Panc1 (cell line): ENCODE data around the gene SCD.

Source experiments
- CTCF ChIP-seq: fragments of 450-650 bp; IDR thresholded peaks from 2 replicates; pipeline ENCODE4 v1.5.1; 2017; ENCODE audit warnings: mild to moderate bottlenecking
- POLR2AphosphoS5 ChIP-seq: IDR thresholded peaks from 2 replicates; pipeline ENCODE4 v1.6.1; 2012; ENCODE audit warnings: mild to moderate bottlenecking, low read depth, low read length, moderate library complexity
- SIN3A ChIP-seq: IDR thresholded peaks from 2 replicates; pipeline ENCODE4 v1.6.1; 2012; ENCODE audit warnings: low read depth, mild to moderate bottlenecking, low read length, moderate library complexity, borderline replicate concordance; ENCODE audit not compliant: insufficient read depth
- TF ChIP-seq, protein P1 (sequence below), 2 experiments: IDR thresholded peaks; 2 replicates each; pipeline ENCODE4 v1.6.1; 2011 to 2012; ENCODE audit warnings: low read depth in 2 of 2, control low read depth in 1 of 2, low read length in 1 of 2, mild to moderate bottlenecking in 1 of 2, moderate library complexity in 1 of 2; ENCODE audit not compliant: insufficient read depth in 1 of 2

- TF ChIP-seq CTCF: no peak
- peak; percentile 78 for TF ChIP-seq POLR2AphosphoS5
- TF ChIP-seq, protein P1, sequence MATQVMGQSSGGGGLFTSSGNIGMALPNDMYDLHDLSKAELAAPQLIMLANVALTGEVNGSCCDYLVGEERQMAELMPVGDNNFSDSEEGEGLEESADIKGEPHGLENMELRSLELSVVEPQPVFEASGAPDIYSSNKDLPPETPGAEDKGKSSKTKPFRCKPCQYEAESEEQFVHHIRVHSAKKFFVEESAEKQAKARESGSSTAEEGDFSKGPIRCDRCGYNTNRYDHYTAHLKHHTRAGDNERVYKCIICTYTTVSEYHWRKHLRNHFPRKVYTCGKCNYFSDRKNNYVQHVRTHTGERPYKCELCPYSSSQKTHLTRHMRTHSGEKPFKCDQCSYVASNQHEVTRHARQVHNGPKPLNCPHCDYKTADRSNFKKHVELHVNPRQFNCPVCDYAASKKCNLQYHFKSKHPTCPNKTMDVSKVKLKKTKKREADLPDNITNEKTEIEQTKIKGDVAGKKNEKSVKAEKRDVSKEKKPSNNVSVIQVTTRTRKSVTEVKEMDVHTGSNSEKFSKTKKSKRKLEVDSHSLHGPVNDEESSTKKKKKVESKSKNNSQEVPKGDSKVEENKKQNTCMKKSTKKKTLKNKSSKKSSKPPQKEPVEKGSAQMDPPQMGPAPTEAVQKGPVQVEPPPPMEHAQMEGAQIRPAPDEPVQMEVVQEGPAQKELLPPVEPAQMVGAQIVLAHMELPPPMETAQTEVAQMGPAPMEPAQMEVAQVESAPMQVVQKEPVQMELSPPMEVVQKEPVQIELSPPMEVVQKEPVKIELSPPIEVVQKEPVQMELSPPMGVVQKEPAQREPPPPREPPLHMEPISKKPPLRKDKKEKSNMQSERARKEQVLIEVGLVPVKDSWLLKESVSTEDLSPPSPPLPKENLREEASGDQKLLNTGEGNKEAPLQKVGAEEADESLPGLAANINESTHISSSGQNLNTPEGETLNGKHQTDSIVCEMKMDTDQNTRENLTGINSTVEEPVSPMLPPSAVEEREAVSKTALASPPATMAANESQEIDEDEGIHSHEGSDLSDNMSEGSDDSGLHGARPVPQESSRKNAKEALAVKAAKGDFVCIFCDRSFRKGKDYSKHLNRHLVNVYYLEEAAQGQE (IDR thresholded peaks at IDR 0.05; ENCODE audit: insufficient read depth in 1 of 2, low read depth in 2 of 2, low read length in 1 of 2): peak; percentile 3 to 37; a peak in 2 of 4 replicates
- TF ChIP-seq SIN3A: peak; percentile 90; the same call in 1 of the 2 replicates
Observed at GRCh38 chr10:100373298-100374199, 26.5 kb downstream of the SCD start.
